ENCODE results near the gene ZFP57.

Gene ZFP57

GRCh38 chr6:29626948-29627754 lies 53.8 kb downstream of the ZFP57 start:
- in situ Hi-C loops (cut with HindIII; ENCODE audit: low sequenced_read_pairs) = no loop called here

GRCh38 chr6:29625337-29625930 lies 55.5 kb downstream of the ZFP57 start:
- in situ Hi-C loops (cut with HindIII; ENCODE audit: low sequenced_read_pairs) = no loop called here
- H3K4me3 ChIP-seq (ENCODE audit: low read depth, low read length) = no peak overlapping the region
- DNase-seq (ENCODE audit: low read depth, low spot score) = no peak
- no peak for TF ChIP-seq CTCF (IDR thresholded peaks at IDR 0.05; ENCODE audit: low read depth, low read length)

More at GRCh38 chr6:29626948-29627754, 53.8 kb downstream of the ZFP57 start:
- DNase-seq (ENCODE audit: low read depth, low spot score) = no peak
- peak overlapping the region; percentile 74 for H3K4me3 ChIP-seq (ENCODE audit: low read depth, low read length)
- no peak for TF ChIP-seq CTCF (IDR thresholded peaks at IDR 0.05; ENCODE audit: low read depth, low read length)

- TF ChIP-seq CTCF (IDR thresholded peaks at IDR 0.05; ENCODE audit: low read depth, low read length) = no peak
- DNase-seq (ENCODE audit: low read depth, low spot score) = no peak
- H3K4me3 ChIP-seq (ENCODE audit: low read depth, low read length) = no peak overlapping the region
- in situ Hi-C loops (cut with HindIII; ENCODE audit: low sequenced_read_pairs) = no loop called here
Observed at GRCh38 chr6:29624520-29624961, 56.4 kb downstream of the ZFP57 start.
